Liver (tissue), 3 donors: Measurements from ENCODE around the gene ENG.

ENCODE experiments used
- FOXA1 ChIP-seq: IDR thresholded peaks from 2 replicates; pipeline ENCODE4 v1.6.1; 2016; ENCODE audit warnings: antibody characterized with exemption
- FOXA2 ChIP-seq: IDR thresholded peaks from 2 replicates; pipeline ENCODE4 v1.6.1; 2016; ENCODE audit warnings: antibody characterized with exemption
- JUND ChIP-seq, 2 donors: IDR thresholded peaks; 2 replicates each; pipeline ENCODE4 v1.6.1; 2016; ENCODE audit warnings: antibody characterized with exemption in 2 of 2
- MAX ChIP-seq: IDR thresholded peaks from 2 replicates; pipeline ENCODE4 v1.6.1; 2016; ENCODE audit warnings: antibody characterized with exemption
- SP1 ChIP-seq: IDR thresholded peaks from 2 replicates; pipeline ENCODE4 v1.6.1; 2018; ENCODE audit warnings: antibody characterized with exemption, mild to moderate bottlenecking
- TAF1 ChIP-seq: conservative IDR thresholded peaks from 2 replicates; pipeline ENCODE4 v1.6.1; 2016; ENCODE audit warnings: antibody characterized with exemption, mild to moderate bottlenecking
- YY1 ChIP-seq: IDR thresholded peaks from 2 replicates; pipeline ENCODE4 v1.6.1; 2016; ENCODE audit warnings: antibody characterized with exemption, mild to moderate bottlenecking
- TF ChIP-seq, protein P1 (sequence below): fragments of 150-350 bp; IDR thresholded peaks from 2 replicates; pipeline ENCODE4 v1.5.1; 2017; ENCODE audit warnings: improper control_type of control experiment, low read depth, low read length; ENCODE audit not compliant: missing input control
- TF ChIP-seq, protein P2 (sequence below): IDR thresholded peaks from 2 replicates; pipeline ENCODE4 v1.6.1; 2016; ENCODE audit warnings: antibody characterized with exemption, mild to moderate bottlenecking
- TF ChIP-seq, protein P3 (sequence below): IDR thresholded peaks from 2 replicates; pipeline ENCODE4 v1.6.1; 2016; ENCODE audit warnings: antibody characterized with exemption
- donor health status: healthy.
- donor health status: healthy.

GRCh38 chr9:127903557-127904475 is 49.4 kb upstream of the ENG start:
- TF ChIP-seq FOXA2 (no peak), TAF1 (no peak), MAX (no peak), FOXA1 (no peak), SP1 (peak; percentile 81), YY1 (no peak), JUND (IDR thresholded peaks at IDR 0.05) (no peak)
- TF ChIP-seq, protein P1, sequence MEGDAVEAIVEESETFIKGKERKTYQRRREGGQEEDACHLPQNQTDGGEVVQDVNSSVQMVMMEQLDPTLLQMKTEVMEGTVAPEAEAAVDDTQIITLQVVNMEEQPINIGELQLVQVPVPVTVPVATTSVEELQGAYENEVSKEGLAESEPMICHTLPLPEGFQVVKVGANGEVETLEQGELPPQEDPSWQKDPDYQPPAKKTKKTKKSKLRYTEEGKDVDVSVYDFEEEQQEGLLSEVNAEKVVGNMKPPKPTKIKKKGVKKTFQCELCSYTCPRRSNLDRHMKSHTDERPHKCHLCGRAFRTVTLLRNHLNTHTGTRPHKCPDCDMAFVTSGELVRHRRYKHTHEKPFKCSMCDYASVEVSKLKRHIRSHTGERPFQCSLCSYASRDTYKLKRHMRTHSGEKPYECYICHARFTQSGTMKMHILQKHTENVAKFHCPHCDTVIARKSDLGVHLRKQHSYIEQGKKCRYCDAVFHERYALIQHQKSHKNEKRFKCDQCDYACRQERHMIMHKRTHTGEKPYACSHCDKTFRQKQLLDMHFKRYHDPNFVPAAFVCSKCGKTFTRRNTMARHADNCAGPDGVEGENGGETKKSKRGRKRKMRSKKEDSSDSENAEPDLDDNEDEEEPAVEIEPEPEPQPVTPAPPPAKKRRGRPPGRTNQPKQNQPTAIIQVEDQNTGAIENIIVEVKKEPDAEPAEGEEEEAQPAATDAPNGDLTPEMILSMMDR: no peak
- TF ChIP-seq, protein P2, sequence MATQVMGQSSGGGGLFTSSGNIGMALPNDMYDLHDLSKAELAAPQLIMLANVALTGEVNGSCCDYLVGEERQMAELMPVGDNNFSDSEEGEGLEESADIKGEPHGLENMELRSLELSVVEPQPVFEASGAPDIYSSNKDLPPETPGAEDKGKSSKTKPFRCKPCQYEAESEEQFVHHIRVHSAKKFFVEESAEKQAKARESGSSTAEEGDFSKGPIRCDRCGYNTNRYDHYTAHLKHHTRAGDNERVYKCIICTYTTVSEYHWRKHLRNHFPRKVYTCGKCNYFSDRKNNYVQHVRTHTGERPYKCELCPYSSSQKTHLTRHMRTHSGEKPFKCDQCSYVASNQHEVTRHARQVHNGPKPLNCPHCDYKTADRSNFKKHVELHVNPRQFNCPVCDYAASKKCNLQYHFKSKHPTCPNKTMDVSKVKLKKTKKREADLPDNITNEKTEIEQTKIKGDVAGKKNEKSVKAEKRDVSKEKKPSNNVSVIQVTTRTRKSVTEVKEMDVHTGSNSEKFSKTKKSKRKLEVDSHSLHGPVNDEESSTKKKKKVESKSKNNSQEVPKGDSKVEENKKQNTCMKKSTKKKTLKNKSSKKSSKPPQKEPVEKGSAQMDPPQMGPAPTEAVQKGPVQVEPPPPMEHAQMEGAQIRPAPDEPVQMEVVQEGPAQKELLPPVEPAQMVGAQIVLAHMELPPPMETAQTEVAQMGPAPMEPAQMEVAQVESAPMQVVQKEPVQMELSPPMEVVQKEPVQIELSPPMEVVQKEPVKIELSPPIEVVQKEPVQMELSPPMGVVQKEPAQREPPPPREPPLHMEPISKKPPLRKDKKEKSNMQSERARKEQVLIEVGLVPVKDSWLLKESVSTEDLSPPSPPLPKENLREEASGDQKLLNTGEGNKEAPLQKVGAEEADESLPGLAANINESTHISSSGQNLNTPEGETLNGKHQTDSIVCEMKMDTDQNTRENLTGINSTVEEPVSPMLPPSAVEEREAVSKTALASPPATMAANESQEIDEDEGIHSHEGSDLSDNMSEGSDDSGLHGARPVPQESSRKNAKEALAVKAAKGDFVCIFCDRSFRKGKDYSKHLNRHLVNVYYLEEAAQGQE: no peak
- TF ChIP-seq, protein P3, sequence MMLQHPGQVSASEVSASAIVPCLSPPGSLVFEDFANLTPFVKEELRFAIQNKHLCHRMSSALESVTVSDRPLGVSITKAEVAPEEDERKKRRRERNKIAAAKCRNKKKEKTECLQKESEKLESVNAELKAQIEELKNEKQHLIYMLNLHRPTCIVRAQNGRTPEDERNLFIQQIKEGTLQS: no peak
